GM23338 (cell line): ENCODE results near the gene C16orf74. TPM values are rescaled to one million over a fixed set of nuclear protein-coding genes. Genes with fewer than 3 reads are reported as not detected.

Source experiments
- ATAC-seq: fragments of 200-7000 bp; cut with Tn5 transposase; 3 replicates; pipeline ENCODE4 v1.9.1; 2020
- DNase-seq: peaks from one replicate; pipeline ENCODE4 v3.0.0-alpha.2; 2015; ENCODE audit warnings: low spot score
- H2AFZ ChIP-seq: fragments of 200-600 bp; sonication (generic); 2 replicates; pipeline ENCODE4 v1.8.0; 2016; ENCODE audit warnings: antibody characterized with exemption, mild to moderate bottlenecking, moderate library complexity
- H3F3A ChIP-seq: fragments of 200-600 bp; sonication (generic); replicated peaks from 2 replicates; pipeline ENCODE4 v1.8.0; 2017; ENCODE audit warnings: antibody characterized with exemption, mixed run types, low read depth
- H3K27ac ChIP-seq: fragments of 200-600 bp; sonication (generic); 2 replicates; pipeline ENCODE4 v1.6.1; 2016; ENCODE audit warnings: low read depth
- H3K27me3 ChIP-seq: fragments of 200-600 bp; sonication (generic); 2 replicates; pipeline ENCODE4 v1.8.0; 2016; ENCODE audit warnings: mild to moderate bottlenecking, mixed run types, moderate library complexity; ENCODE audit not compliant: insufficient read depth
- H3K36me3 ChIP-seq: fragments of 200-600 bp; sonication (generic); 2 replicates; pipeline ENCODE4 v1.8.0; 2016; ENCODE audit warnings: mild to moderate bottlenecking; ENCODE audit not compliant: insufficient read depth
- H3K4me1 ChIP-seq: fragments of 200-600 bp; sonication (generic); 2 replicates; pipeline ENCODE4 v1.8.0; 2016; ENCODE audit warnings: mild to moderate bottlenecking, moderate library complexity; ENCODE audit not compliant: insufficient read depth
- H3K4me2 ChIP-seq: fragments of 200-600 bp; sonication (generic); 2 replicates; pipeline ENCODE4 v1.7.1; 2017; ENCODE audit warnings: mixed run types
- H3K4me3 ChIP-seq: fragments of 200-600 bp; sonication (generic); 2 replicates; pipeline ENCODE4 v1.6.1; 2016; ENCODE audit warnings: mixed run types
- H3K79me2 ChIP-seq: fragments of 200-600 bp; sonication (generic); replicated peaks from 2 replicates; pipeline ENCODE4 v1.8.0; 2017; ENCODE audit warnings: mild to moderate bottlenecking; ENCODE audit not compliant: insufficient read depth
- H3K9me2 ChIP-seq: fragments of 200-600 bp; sonication (generic); 2 replicates; pipeline ENCODE4 v1.8.0; 2017; ENCODE audit not compliant: insufficient read depth
- H4K20me1 ChIP-seq: fragments of 200-600 bp; sonication (generic); replicated peaks from 2 replicates; pipeline ENCODE4 v1.8.0; 2017; ENCODE audit warnings: mild to moderate bottlenecking; ENCODE audit not compliant: insufficient read depth
- H3K27ac Mint-ChIP-seq: 2 replicates; pipeline ENCODE4 v1.8.0; 2020; ENCODE audit warnings: inconsistent platforms, mild to moderate bottlenecking, moderate library complexity, mixed read lengths
- H3K27me3 Mint-ChIP-seq: 3 replicates; pipeline ENCODE4 v1.8.0; 2022; ENCODE audit warnings: low read depth, mild to moderate bottlenecking, moderate library complexity, mixed read lengths, inconsistent platforms; ENCODE audit not compliant: insufficient read depth, poor library complexity
- H3K36me3 Mint-ChIP-seq: 3 replicates; pipeline ENCODE4 v1.8.0; 2021; ENCODE audit warnings: low read depth, mild to moderate bottlenecking, inconsistent platforms, moderate library complexity, mixed read lengths
- H3K4me1 Mint-ChIP-seq: 3 replicates; pipeline ENCODE4 v1.8.0; 2020; ENCODE audit warnings: mild to moderate bottlenecking, inconsistent platforms, mixed read lengths
- H3K4me3 Mint-ChIP-seq: 3 replicates; pipeline ENCODE4 v1.8.0; 2021; ENCODE audit warnings: moderate library complexity, mild to moderate bottlenecking, inconsistent platforms, mixed read lengths
- H3K9me3 Mint-ChIP-seq: 3 replicates; pipeline ENCODE4 v1.8.0; 2020; ENCODE audit warnings: moderate library complexity, mild to moderate bottlenecking, inconsistent platforms, mixed read lengths
- CREB1 ChIP-seq: fragments of 250-450 bp; sonication (Bioruptor Pico); IDR thresholded peaks from 2 replicates; pipeline ENCODE4 v1.5.0; 2020; ENCODE audit warnings: low read depth, mild to moderate bottlenecking, moderate library complexity
- CTCF ChIP-seq, 2 experiments: fragments of 200-600 bp in 1 of 2; sonication (generic) in 1 of 2; conservative IDR thresholded peaks; 2 replicates each; pipeline versions ENCODE4 v1.5.1 to v1.6.1; 2016 to 2017; ENCODE audit warnings: antibody characterized with exemption in 2 of 2, low read depth in 2 of 2, mild to moderate bottlenecking in 2 of 2, moderate library complexity in 1 of 2
- EZH2phosphoT487 ChIP-seq: fragments of 200-600 bp; sonication (generic); IDR thresholded peaks from one replicate; pipeline ENCODE4 v1.8.1; 2018; ENCODE audit warnings: antibody characterized with exemption; ENCODE audit not compliant: unreplicated experiment
- POLR2AphosphoS5 ChIP-seq: IDR thresholded peaks from 2 replicates; pipeline ENCODE4 v1.6.1; 2016; ENCODE audit warnings: antibody characterized with exemption, low read depth
- ZNF462 ChIP-seq: fragments of 250-450 bp; sonication (Bioruptor Pico); IDR thresholded peaks from 2 replicates; pipeline ENCODE4 v1.5.0; 2020; ENCODE audit warnings: mild to moderate bottlenecking, moderate library complexity
- polyA plus RNA-seq: library from polyadenylated mRNA; unstranded; fragments of >200 nt; fragmentation: Nextera tagmentation; extraction: Ambion mirVana; gene quantifications from 2 replicates; pipeline ENCODE4 v1.2.1, GENCODE V29; 2016
- total RNA-seq: library from RNA; depleted of rRNA; stranded (reverse); fragments of >200 nt; shearing (Covaris generic); gene quantifications from 2 replicates; pipeline ENCODE4 v1.2.3, GENCODE V29; 2014

C16orf74 gene
- total and polyA plus RNA-seq, 2 experiments from 2014 or later: 12.1 to 19.1 TPM

GRCh38 chr16:85680352-85680944, 70.4 kb downstream of the C16orf74 start:
- H3K36me3 ChIP-seq: peaks cover 29% of the 10 kb centered on the region

More at GRCh38 chr16:85680352-85680944, 70.4 kb downstream of the C16orf74 start:
- Histone ChIP-seq H3K4me3 (no peak overlapping the region), H3K9me2 (no peaks in the 10 kb centered on the region), H3K27me3 (no peaks in the 10 kb centered on the region), H3K27ac (no peak overlapping the region), H3F3A (peaks cover 8% of the 10 kb centered on the region), H4K20me1 (peaks cover 29% of the 10 kb centered on the region), H3K4me1 (no peaks in the 10 kb centered on the region), H3K79me2 (peaks cover 20% of the 10 kb centered on the region), H2AFZ (no peak overlapping the region), H3K4me2 (no peak overlapping the region)
- Mint-ChIP-seq H3K9me3 (no peaks in the 10 kb centered on the region), H3K27me3 (peaks cover 10% of the 10 kb centered on the region), H3K4me1 (peaks cover 10% of the 10 kb centered on the region; the same call in 1 of the 3 replicates), H3K4me3 (no peak overlapping the region), H3K27ac (no peak overlapping the region), H3K36me3 (peaks cover 65% of the 10 kb centered on the region)
- ATAC-seq (no peak), DNase-seq (no peak)
- TF ChIP-seq CREB1 (no peak), CTCF (conservative IDR thresholded peaks at IDR 0.05; ENCODE audit: low read depth in 2 of 2) (no peak), ZNF462 (CRISPR knock-in tag) (no peak), EZH2phosphoT487 (no peak), POLR2AphosphoS5 (no peak)
